HepG2 (cell line): ENCODE results near the gene MORN5. TPM values are rescaled to one million over a fixed set of nuclear protein-coding genes. Genes with fewer than 3 reads are reported as not detected.
A peak's percentile ranks its signal among the peaks of the same experiment; 100 is the strongest.

ENCODE experiments used
- ARNT ChIP-seq: fragments of 450-650 bp; IDR thresholded peaks from 2 replicates; pipeline ENCODE4 v1.6.1; 2017
- FOXK1 ChIP-seq: sonication (generic); formaldehyde crosslinking; IDR thresholded peaks from 2 replicates; pipeline ENCODE4 v1.4.0; 2020; ENCODE audit warnings: low read depth, missing genetic modification reagents, borderline replicate concordance
- FOXM1 ChIP-seq: sonication (generic); formaldehyde crosslinking; IDR thresholded peaks from 2 replicates; pipeline ENCODE4 v1.5.0; 2020; ENCODE audit warnings: missing genetic modification reagents
- KAT2B ChIP-seq: fragments of 150-350 bp; IDR thresholded peaks from 2 replicates; pipeline ENCODE4 v1.6.1; 2014; ENCODE audit warnings: low read depth, low read length, borderline replicate concordance
- NKX3-1 ChIP-seq: sonication (generic); formaldehyde crosslinking; IDR thresholded peaks from 2 replicates; pipeline ENCODE4 v1.5.0; 2020; ENCODE audit warnings: missing genetic modification reagents
- RARA ChIP-seq: IDR thresholded peaks from 2 replicates; pipeline ENCODE4 v1.6.1; 2016; ENCODE audit warnings: missing genetic modification reagents, missing compliant biosample characterization
- ZNF180 ChIP-seq: sonication (generic); formaldehyde crosslinking; IDR thresholded peaks from 2 replicates; pipeline ENCODE4 v1.4.0; 2020; ENCODE audit warnings: low read depth, missing genetic modification reagents, borderline replicate concordance
- polyA plus RNA-seq, 8 experiments: library from polyadenylated mRNA; depleted of rRNA in 3 of 8; stranded (reverse) in 7 of 8; unstranded in 1 of 8; fragments of >200 nt; fragmentation: Illumina TruSeq in 4 of 8; extraction: Trizol in 4 of 8; gene quantifications; 2 replicates each; pipeline versions ENCODE4 v1.2.1 to v1.2.3, GENCODE V29; 2011 to 2016; ENCODE audit warnings: low read depth in 4 of 8, missing spikeins in 1 of 8, mixed read lengths in 1 of 8; ENCODE audit not compliant: insufficient read depth in 1 of 8
- total RNA-seq, 5 experiments: library from RNA; depleted of rRNA; stranded (reverse); fragments of >200 nt; fragmentation: Illumina TruSeq; extraction: Trizol; gene quantifications; 2 replicates each; pipeline ENCODE4 v1.2.3, GENCODE V29; 2016; ENCODE audit warnings: low read depth in 1 of 5
- TF ChIP-seq, protein P1 (sequence below): sonication (generic); formaldehyde crosslinking; IDR thresholded peaks from 2 replicates; pipeline ENCODE4 v1.4.0; 2020; ENCODE audit warnings: mild to moderate bottlenecking, missing genetic modification reagents, borderline replicate concordance
- TF ChIP-seq, protein P2 (sequence below): sonication (generic); formaldehyde crosslinking; IDR thresholded peaks from 2 replicates; pipeline ENCODE4 v1.4.0; 2020; ENCODE audit warnings: missing genetic modification reagents, borderline replicate concordance
- TF ChIP-seq, protein P3 (sequence below): sonication (generic); formaldehyde crosslinking; IDR thresholded peaks from 2 replicates; pipeline ENCODE4 v1.5.0; 2020; ENCODE audit warnings: missing genetic modification reagents
- TF ChIP-seq, protein P4 (sequence below): IDR thresholded peaks from 2 replicates; pipeline ENCODE4 v1.6.1; 2016
- TF ChIP-seq, protein P5 (sequence below): sonication (generic); formaldehyde crosslinking; IDR thresholded peaks from 2 replicates; pipeline ENCODE4 v1.8.1; 2023; ENCODE audit warnings: mild to moderate bottlenecking, missing genetic modification reagents
- TF ChIP-seq, protein P6 (sequence below): IDR thresholded peaks from 2 replicates; pipeline ENCODE4 v1.6.1; 2012; ENCODE audit warnings: low read depth, low read length, improper control_type of control experiment
- TF ChIP-seq, protein P7 (sequence below): IDR thresholded peaks from 2 replicates; pipeline ENCODE4 v1.6.1; 2016; ENCODE audit warnings: missing biosample characterization, missing genetic modification reagents, low read depth
- TF ChIP-seq, protein P8 (sequence below): sonication (generic); formaldehyde crosslinking; IDR thresholded peaks from 2 replicates; pipeline ENCODE4 v1.5.1; 2020; ENCODE audit warnings: mild to moderate bottlenecking, missing genetic modification reagents, moderate library complexity

Gene MORN5
- total and polyA plus RNA-seq, 2 of the 13 experiments (the other 11 are each of a cell fraction or from before 2014, with no cell fraction given), result not detected

DNA sequence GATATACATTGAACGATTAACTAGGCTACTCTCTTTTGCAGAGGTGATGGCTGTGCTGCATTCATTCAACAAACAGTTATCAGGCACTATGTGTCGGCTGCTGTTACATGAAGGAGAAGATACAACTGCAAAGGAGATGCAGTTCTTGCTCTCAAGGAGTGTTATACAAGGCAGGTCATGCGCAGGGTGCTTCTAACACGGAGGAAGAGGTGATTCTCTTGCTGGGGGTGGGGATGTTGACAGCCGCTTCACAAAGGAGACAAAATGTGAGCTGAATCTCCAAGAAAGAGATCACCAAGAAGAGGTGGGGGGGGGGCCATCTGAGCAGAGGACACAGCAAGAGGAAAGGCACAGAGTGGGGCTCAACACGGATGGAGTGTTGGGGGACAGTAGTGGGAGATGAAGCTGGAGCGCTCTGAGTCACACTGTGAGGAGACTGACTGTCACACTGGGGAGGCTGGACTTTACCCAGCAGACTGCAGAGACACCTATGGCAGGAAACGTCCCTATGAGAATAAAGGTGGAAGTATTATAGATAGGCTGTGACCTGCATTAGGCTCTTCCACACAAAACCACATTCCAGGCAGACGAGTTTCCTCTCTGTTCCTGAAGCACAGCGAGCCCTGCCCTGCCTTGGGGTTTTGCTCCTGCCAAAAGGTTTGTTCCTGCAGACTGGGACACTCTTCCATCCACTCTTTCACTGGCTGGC is 21.0 kb upstream of the MORN5 start (continued):
- TF ChIP-seq, protein P1, sequence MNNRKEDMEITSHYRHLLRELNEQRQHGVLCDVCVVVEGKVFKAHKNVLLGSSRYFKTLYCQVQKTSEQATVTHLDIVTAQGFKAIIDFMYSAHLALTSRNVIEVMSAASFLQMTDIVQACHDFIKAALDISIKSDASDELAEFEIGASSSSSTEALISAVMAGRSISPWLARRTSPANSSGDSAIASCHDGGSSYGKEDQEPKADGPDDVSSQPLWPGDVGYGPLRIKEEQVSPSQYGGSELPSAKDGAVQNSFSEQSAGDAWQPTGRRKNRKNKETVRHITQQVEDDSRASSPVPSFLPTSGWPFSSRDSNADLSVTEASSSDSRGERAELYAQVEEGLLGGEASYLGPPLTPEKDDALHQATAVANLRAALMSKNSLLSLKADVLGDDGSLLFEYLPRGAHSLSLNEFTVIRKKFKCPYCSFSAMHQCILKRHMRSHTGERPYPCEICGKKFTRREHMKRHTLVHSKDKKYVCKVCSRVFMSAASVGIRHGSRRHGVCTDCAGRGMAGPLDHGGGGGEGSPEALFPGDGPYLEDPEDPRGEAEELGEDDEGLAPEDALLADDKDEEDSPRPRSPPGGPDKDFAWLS (CRISPR knock-in tag), result no peak
- TF ChIP-seq, protein P2, sequence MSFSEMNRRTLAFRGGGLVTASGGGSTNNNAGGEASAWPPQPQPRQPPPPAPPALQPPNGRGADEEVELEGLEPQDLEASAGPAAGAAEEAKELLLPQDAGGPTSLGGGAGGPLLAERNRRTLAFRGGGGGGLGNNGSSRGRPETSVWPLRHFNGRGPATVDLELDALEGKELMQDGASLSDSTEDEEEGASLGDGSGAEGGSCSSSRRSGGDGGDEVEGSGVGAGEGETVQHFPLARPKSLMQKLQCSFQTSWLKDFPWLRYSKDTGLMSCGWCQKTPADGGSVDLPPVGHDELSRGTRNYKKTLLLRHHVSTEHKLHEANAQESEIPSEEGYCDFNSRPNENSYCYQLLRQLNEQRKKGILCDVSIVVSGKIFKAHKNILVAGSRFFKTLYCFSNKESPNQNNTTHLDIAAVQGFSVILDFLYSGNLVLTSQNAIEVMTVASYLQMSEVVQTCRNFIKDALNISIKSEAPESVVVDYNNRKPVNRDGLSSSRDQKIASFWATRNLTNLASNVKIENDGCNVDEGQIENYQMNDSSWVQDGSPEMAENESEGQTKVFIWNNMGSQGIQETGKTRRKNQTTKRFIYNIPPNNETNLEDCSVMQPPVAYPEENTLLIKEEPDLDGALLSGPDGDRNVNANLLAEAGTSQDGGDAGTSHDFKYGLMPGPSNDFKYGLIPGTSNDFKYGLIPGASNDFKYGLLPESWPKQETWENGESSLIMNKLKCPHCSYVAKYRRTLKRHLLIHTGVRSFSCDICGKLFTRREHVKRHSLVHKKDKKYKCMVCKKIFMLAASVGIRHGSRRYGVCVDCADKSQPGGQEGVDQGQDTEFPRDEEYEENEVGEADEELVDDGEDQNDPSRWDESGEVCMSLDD (CRISPR knock-in tag), result no peak
- TF ChIP-seq, protein P3, sequence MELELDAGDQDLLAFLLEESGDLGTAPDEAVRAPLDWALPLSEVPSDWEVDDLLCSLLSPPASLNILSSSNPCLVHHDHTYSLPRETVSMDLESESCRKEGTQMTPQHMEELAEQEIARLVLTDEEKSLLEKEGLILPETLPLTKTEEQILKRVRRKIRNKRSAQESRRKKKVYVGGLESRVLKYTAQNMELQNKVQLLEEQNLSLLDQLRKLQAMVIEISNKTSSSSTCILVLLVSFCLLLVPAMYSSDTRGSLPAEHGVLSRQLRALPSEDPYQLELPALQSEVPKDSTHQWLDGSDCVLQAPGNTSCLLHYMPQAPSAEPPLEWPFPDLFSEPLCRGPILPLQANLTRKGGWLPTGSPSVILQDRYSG (CRISPR knock-in tag), result no peak
- no peak for TF ChIP-seq ARNT
- TF ChIP-seq, protein P4, sequence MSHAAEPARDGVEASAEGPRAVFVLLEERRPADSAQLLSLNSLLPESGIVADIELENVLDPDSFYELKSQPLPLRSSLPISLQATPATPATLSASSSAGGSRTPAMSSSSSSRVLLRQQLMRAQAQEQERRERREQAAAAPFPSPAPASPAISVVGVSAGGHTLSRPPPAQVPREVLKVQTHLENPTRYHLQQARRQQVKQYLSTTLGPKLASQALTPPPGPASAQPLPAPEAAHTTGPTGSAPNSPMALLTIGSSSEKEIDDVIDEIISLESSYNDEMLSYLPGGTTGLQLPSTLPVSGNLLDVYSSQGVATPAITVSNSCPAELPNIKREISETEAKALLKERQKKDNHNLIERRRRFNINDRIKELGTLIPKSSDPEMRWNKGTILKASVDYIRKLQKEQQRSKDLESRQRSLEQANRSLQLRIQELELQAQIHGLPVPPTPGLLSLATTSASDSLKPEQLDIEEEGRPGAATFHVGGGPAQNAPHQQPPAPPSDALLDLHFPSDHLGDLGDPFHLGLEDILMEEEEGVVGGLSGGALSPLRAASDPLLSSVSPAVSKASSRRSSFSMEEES, result no peak
- 0 out of 2 replicates have a peak, but pooled peaks have one; percentile 13 for TF ChIP-seq RARA (CRISPR knock-in tag)
- TF ChIP-seq, protein P5, sequence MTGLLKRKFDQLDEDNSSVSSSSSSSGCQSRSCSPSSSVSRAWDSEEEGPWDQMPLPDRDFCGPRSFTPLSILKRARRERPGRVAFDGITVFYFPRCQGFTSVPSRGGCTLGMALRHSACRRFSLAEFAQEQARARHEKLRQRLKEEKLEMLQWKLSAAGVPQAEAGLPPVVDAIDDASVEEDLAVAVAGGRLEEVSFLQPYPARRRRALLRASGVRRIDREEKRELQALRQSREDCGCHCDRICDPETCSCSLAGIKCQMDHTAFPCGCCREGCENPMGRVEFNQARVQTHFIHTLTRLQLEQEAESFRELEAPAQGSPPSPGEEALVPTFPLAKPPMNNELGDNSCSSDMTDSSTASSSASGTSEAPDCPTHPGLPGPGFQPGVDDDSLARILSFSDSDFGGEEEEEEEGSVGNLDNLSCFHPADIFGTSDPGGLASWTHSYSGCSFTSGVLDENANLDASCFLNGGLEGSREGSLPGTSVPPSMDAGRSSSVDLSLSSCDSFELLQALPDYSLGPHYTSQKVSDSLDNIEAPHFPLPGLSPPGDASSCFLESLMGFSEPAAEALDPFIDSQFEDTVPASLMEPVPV (CRISPR knock-in tag), result no peak
- TF ChIP-seq, protein P6, sequence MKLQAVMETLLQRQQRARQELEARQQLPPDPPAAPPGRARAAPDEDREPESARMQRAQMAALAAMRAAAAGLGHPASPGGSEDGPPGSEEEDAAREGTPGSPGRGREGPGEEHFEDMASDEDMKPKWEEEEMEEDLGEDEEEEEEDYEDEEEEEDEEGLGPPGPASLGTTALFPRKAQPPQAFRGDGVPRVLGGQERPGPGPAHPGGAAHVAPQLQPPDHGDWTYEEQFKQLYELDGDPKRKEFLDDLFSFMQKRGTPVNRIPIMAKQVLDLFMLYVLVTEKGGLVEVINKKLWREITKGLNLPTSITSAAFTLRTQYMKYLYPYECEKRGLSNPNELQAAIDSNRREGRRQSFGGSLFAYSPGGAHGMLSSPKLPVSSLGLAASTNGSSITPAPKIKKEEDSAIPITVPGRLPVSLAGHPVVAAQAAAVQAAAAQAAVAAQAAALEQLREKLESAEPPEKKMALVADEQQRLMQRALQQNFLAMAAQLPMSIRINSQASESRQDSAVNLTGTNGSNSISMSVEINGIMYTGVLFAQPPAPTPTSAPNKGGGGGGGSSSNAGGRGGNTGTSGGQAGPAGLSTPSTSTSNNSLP, result no peak
- TF ChIP-seq ZNF180 (CRISPR knock-in tag), result no peak
- no peak for TF ChIP-seq FOXM1
- TF ChIP-seq NKX3-1 (CRISPR knock-in tag), result no peak
- TF ChIP-seq, protein P7, sequence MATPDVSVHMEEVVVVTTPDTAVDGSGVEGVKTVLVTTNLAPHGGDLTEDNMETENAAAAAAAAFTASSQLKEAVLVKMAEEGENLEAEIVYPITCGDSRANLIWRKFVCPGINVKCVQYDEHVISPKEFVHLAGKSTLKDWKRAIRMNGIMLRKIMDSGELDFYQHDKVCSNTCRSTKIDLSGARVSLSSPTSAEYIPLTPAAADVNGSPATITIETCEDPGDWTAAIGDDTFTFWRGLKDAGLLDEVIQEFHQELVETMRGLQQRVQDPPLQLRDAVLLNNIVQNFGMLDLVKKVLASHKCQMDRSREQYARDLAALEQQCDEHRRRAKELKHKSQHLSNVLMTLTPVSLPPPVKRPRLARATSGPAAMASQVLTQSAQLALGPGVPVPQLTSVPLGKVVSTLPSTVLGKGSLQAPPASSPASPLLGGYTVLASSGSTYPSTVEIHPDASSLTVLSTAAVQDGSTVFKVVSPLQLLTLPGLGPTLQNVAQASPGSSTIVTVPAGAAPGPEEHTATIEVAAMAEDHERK (CRISPR knock-in tag), result no peak
- TF ChIP-seq, protein P8, sequence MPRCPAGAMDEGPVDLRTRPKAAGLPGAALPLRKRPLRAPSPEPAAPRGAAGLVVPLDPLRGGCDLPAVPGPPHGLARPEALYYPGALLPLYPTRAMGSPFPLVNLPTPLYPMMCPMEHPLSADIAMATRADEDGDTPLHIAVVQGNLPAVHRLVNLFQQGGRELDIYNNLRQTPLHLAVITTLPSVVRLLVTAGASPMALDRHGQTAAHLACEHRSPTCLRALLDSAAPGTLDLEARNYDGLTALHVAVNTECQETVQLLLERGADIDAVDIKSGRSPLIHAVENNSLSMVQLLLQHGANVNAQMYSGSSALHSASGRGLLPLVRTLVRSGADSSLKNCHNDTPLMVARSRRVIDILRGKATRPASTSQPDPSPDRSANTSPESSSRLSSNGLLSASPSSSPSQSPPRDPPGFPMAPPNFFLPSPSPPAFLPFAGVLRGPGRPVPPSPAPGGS, result no peak
- no peak for TF ChIP-seq FOXK1
- no peak for TF ChIP-seq KAT2B
